ENCODE results near the gene CFAP92.

- TF ChIP-seq CTCF (IDR thresholded peaks at IDR 0.05; ENCODE audit: extremely low read depth in 1 of 2, insufficient read depth in 1 of 2, low read depth in 1 of 2, low read length in 2 of 2) (peak in 1 of 2 donors; percentile 12), MYC (IDR thresholded peaks at IDR 0.05; ENCODE audit: low read depth, low read length) (no peak), POLR2AphosphoS5 (IDR thresholded peaks at IDR 0.05; ENCODE audit: insufficient read depth, low read depth, low read length) (no peak), POLR2A (IDR thresholded peaks at IDR 0.05; ENCODE audit: low read depth, low read length) (no peak), EZH2 (IDR thresholded peaks at IDR 0.05; ENCODE audit: borderline replicate concordance, low read depth, low read length, severe bottlenecking) (peak; percentile 81)
Observed at GRCh38 chr3:129003578-129004112, 9.8 kb upstream of the CFAP92 start.
